Islet of Langerhans (tissue), 1 donor: Measurements from ENCODE around the gene IL1R1.

Experiments used
- FAIRE-seq: peaks from one replicate; lab custom pipeline; 2011; peaks lifted over from hg19 to GRCh38; lab: Jason Lieb, UNC

Gene IL1R1

DNA sequence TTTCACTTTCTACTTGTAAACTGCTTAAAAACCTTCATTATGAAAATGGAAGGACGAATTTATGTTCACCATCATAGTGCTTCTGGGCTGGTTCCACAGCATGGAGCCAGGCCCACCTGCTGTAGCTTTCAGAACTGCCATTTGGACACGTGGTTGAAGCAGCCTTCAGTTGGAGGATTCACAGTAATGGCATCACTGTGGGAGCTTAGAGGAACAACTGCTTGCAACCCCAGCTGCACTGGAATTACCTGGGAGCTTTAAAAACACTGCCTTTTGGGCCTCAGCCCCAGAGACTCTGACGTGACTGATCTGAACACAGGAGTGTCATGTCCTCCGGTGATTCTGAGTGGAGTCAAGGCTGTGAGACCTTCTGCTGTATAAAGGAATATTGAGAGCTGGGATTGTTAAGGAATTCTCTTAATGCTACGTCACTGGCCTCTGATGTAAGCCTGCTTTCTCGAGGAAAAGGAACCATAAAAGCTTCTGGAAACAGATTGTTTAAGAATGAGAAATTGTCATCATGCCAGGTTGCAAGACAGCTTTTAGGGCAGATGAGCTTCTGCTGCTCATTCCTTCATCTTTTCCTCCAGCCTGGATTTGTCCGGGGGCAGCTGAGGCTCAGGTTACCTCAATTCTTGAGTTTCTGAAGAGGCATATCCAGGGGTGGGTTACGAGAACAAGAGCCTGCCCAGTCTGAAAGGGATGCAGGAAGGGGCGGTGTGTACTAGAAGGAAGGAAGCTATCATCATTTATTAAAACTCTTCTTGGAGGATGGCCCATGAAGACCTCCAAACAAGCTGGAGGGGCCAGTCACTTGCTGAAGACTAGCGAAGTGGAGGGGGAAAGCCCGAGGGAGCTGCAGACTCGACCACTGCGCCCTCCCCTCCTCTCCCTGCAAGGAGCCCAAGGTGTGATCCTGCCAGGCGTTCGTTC, 1.3 kb upstream of the IL1R1 start:
- no peak for FAIRE-seq

DNA sequence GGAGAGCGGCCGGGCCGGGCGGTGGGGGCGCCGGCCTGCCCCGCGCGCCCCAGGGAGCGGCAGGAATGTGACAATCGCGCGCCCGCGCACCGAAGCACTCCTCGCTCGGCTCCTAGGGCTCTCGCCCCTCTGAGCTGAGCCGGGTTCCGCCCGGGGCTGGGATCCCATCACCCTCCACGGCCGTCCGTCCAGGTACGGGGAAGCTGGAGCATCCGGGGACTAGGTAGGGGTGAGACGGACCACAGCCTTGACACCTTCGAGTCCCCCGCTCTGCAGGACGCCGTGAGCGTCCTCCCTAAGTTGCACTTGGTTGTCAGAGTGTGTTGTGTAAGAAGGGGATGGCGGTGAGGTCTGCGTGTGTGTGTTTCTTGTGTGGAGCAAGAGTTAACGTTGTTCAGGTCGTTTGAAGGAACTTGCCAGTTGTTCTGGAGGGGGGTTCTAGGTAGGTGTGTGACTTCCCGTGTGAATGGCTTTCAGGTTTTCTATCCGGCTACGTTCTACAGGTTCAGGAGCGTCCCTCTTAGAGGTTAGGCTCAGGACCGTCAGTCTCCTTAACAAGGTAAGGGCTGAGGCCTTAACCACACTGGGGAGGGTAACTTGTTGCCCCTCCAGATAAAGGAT, 393 bp downstream of the IL1R1 start:
- no peak for FAIRE-seq

DNA sequence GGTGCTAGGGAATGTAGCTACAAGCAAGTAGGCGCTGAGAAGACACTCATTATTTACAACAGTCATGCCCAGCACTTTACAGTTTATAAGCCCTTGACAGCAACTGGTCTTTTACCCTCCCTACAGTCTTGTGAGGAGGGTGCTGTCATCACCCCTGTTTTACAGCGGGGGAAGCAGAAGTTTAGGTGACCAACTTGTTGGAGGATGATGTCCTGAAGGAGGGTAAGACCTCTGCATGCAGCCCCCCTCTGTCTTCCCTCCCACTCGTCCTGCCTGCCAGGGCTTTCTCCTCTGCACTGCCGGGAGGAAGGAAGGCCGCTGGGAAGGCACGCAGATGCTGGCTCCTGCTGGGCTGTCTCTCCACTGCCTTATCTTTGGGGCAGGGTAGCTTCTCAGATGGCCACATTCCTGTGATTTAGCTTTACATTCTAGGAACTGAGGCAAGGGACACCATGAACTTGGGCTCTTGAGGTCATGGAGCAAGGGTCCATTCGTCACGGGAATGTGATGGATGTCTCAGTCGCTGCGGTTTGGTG, 972 bp downstream of the IL1R1 start:
- FAIRE-seq: no peak

- no peak for FAIRE-seq
Observed at GRCh38 chr2:102144128-102144527, 1.6 kb downstream of the IL1R1 start.

DNA sequence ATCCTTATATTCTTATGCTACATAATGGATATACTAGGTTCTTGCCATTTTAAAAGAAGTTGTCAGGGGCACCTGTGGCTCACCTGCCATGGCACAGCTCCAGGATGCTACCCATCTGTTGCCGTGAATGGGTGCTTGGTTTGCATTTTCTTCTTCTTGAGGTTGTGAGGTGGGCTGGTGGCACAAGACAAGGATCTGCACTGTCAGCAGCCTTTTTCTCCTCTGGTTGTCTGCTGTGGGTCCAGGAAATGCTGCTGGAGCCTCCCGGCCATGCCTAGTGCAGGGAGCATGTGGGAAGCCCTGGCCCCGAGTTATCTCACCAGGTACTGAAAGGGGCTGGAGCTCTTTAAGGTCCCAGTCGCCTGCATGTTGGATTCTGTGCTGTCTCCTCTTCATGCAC, 2.6 kb downstream of the IL1R1 start:
- no peak for FAIRE-seq

DNA sequence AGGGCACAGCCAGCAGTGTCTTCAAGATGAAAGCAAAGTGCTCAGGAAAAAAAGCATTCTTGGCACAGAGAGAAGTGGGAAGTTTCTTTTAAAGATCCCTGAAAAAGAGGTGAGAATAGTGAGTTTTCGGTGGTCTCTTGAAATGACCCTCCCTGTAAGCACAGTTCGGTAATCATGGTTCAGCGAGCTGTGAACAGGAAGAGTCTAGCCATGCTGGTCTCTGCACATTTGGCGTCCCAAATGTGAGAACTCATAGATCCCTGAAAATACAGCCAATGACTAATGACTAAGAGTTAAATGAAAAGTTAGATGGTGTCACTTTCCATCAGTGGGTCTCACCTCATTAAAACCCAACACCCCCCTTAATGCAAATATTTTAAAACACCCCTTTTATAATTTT, 3.4 kb downstream of the IL1R1 start:
- FAIRE-seq: no peak

- no peak for FAIRE-seq
Observed at GRCh38 chr2:102147935-102148334, 5.4 kb downstream of the IL1R1 start.

DNA sequence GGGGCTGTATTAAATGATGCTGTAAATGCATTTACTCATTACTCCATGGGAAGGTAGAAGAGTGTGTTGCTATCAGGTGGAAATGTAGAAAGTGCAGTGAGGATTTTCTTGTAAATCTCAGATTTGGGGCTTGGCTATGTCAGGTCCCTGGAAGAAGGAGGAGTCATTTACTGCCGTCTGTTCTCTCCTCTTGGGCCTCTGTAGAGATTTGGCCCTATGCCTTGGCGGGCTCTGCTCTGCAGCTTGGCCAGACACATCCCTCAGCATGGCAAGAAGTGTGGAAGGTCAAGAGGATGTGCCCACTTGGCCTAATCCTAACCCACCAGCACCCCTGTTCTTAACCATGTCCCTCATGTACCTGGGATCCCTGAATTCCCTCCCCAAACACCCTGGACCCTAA, 6.7 kb downstream of the IL1R1 start:
- FAIRE-seq: no peak

GRCh38 chr2:102149644-102150455, 7.3 kb downstream of the IL1R1 start:
- no peak for FAIRE-seq

- no peak for FAIRE-seq
Observed at GRCh38 chr2:102154364-102154763, 11.8 kb downstream of the IL1R1 start.

GRCh38 chr2:102154946-102155702, 12.6 kb downstream of the IL1R1 start:
- FAIRE-seq: no peak

GRCh38 chr2:102155703-102156515, 13.4 kb downstream of the IL1R1 start:
- no peak for FAIRE-seq

GRCh38 chr2:102158011-102158755, 15.6 kb downstream of the IL1R1 start:
- FAIRE-seq: no peak

GRCh38 chr2:102159295-102159694, 16.7 kb downstream of the IL1R1 start:
- no peak for FAIRE-seq

- FAIRE-seq: peak; percentile 81
Observed at GRCh38 chr2:102166189-102166845, 23.8 kb downstream of the IL1R1 start.

DNA sequence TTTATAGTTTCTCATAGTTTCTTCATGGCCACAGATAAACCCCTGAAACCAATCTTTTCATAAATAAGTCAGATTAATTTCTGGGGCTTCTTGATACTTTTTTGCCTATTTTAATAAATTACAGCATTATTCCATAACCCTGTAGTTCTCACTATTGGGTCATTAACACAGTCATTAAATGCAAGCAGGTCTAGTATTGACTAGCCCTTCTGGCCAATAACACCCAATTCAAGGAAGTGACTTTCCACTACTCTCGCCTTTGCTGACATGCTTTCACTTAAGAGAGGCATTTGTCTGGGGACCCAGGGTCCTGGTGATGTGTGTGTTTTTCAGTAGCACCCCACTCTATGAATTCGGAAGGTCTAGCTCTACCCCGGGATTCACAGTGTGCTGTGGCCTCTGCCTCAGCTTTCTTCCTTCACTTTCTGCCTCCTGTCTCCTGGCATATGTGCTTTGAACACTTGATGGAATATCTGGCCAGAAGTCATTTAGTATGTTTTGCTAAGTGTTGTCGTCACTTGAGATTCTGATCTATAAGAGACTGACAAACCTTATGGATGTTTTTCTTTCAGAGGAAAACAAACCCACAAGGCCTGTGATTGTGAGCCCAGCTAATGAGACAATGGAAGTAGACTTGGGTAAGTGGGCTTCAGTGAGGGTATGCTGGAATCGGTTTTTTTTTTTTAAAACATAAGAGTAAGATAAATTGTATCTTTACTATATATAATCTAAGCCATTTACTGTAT, 25.7 kb downstream of the IL1R1 start:
- no peak for FAIRE-seq

GRCh38 chr2:102171946-102172345, 29.4 kb downstream of the IL1R1 start:
- no peak for FAIRE-seq

DNA sequence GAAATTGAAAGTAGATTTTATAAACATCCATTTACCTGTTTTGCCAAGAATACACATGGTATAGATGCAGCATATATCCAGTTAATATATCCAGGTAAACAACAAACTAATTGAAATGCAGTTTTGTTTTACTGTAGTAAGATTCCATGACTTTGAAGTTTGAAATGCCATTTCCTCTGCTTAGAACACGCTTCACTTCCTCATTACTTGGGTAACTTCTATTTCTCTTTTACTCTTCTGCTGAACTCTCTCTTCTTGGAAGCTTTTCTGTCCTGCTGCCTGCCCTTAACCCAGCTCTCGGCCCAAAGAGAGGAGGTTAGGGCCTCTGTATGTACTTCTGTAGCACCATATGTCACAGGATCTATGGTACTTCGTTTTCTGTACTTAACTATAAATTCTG, 30.2 kb downstream of the IL1R1 start:
- FAIRE-seq: no peak

DNA sequence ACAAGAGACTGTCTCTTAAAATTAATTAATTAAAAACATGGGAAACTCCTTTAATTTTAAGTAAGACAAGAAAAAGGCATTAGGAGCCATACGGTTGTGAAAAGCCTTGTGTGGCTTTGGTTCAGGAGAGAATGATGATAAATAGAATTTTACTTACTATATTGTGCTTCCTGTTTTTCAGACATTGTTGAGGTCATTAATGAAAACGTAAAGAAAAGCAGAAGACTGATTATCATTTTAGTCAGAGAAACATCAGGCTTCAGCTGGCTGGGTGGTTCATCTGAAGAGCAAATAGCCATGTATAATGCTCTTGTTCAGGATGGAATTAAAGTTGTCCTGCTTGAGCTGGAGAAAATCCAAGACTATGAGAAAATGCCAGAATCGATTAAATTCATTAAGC, 33.6 kb downstream of the IL1R1 start:
- FAIRE-seq: no peak
